HCT116 (cell line): ENCODE results near the gene SLC7A8. TPM values are rescaled to one million over a fixed set of nuclear protein-coding genes. Genes with fewer than 3 reads are reported as not detected.

Experiments used
- ATAC-seq: fragments of 200-7000 bp; cut with Tn5 transposase; 2 replicates; pipeline ENCODE4 v1.9.1; 2020; ENCODE audit warnings: mild to moderate bottlenecking, moderate library complexity
- BruUV-seq: library from RNA; stranded (reverse); fragments of 400-500 nt; replicated peaks from 2 replicates; lab custom pipeline; 2021; lab: Mats Ljungman, UMichigan
- CTCF ChIA-PET: fragments of 300-600 bp; sonication (Branson Sonifier 250); formaldehyde crosslinking; loops from one replicate; lab custom pipeline; 2021; ENCODE audit warnings: antibody characterized with exemption; lab: Charles Lee
- POLR2A ChIA-PET: fragments of 300-600, 350-600 bp; sonication (Branson Sonifier 250); formaldehyde crosslinking; loops from one replicate; lab custom pipeline; 2021; ENCODE audit warnings: antibody characterized with exemption; lab: Charles Lee
- RAD21 ChIA-PET, 2 experiments: fragments of 300-600 bp; sonication (Branson Sonifier 250); formaldehyde crosslinking; loops; one replicate each; lab custom pipeline; 2023; ENCODE audit warnings: low total read pairs in 2 of 2; ENCODE audit not compliant: uncharacterized antibody in 2 of 2, unreplicated experiment in 2 of 2, low non-redundant PET in 1 of 2; lab: Charles Lee
- DNase-seq: peaks from one replicate; pipeline ENCODE4 v3.0.0-alpha.2; 2010; ENCODE audit warnings: low read depth, low spot score
- H2AFZ ChIP-seq: fragments of 200-600 bp; shearing (Covaris generic), sonication (generic); 2 replicates; pipeline ENCODE4 v1.6.1; 2017; ENCODE audit warnings: low read depth, mixed run types, mixed read lengths, antibody characterized with exemption, low read length; ENCODE audit not compliant: poor library complexity, severe bottlenecking
- H3K27ac ChIP-seq: 2 replicates; pipeline ENCODE4 v1.5.1; 2012; ENCODE audit warnings: low read depth, low read length
- H3K27me3 ChIP-seq: fragments of 200-600 bp; sonication (generic); 2 replicates; pipeline ENCODE4 v1.6.1; 2016; ENCODE audit warnings: mixed run types, low read length, mixed read lengths; ENCODE audit not compliant: insufficient read depth
- H3K36me3 ChIP-seq, 2 experiments: fragments of 200-500 bp in 1 of 2; fragments of 200-600 bp in 1 of 2; sonication (Bioruptor generic) in 1 of 2; sonication (generic) in 1 of 2; 2 replicates each; pipeline versions ENCODE4 v1.5.1 to v1.6.1; 2014 to 2016; ENCODE audit warnings: low read length in 2 of 2, inconsistent platforms in 1 of 2, mixed read lengths in 1 of 2, mixed run types in 1 of 2; ENCODE audit not compliant: insufficient read depth in 2 of 2, control insufficient read depth in 1 of 2
- H3K4me1 ChIP-seq, 2 experiments: fragments of 200-600 bp in 1 of 2; sonication (generic) in 1 of 2; 2 replicates each; pipeline versions ENCODE4 v1.5.1 to v1.6.1; 2012 to 2017; ENCODE audit warnings: low read length in 2 of 2, inconsistent platforms in 1 of 2, mild to moderate bottlenecking in 1 of 2, mixed read lengths in 1 of 2, mixed run types in 1 of 2, moderate library complexity in 1 of 2; ENCODE audit not compliant: insufficient read depth in 2 of 2, control insufficient read depth in 1 of 2
- H3K4me2 ChIP-seq: fragments of 200-600 bp; sonication (generic); 2 replicates; pipeline ENCODE4 v1.6.1; 2017; ENCODE audit warnings: mixed run types, low read length, mixed read lengths
- H3K4me3 ChIP-seq, 2 experiments: fragments of 200-600 bp in 1 of 2; sonication (generic) in 1 of 2; replicated peaks in 1 of 2; 2 replicates each; pipeline ENCODE4 v1.5.1; 2011 to 2016; ENCODE audit warnings: low read length in 2 of 2, control low read depth in 1 of 2, low read depth in 1 of 2, mild to moderate bottlenecking in 1 of 2, mixed read lengths in 1 of 2, mixed run types in 1 of 2
- H3K79me2 ChIP-seq: fragments of 200-600 bp; sonication (generic); 2 replicates; pipeline ENCODE4 v1.6.1; 2017; ENCODE audit warnings: mild to moderate bottlenecking, mixed run types, low read length, moderate library complexity, mixed read lengths; ENCODE audit not compliant: insufficient read depth
- H3K9ac ChIP-seq: fragments of 200-600 bp; sonication (generic); 2 replicates; pipeline ENCODE4 v1.6.1; 2016; ENCODE audit warnings: low read length, mixed read lengths
- H3K9me2 ChIP-seq: fragments of 200-600 bp; sonication (generic), shearing (Covaris generic); 2 replicates; pipeline ENCODE4 v1.6.1; 2017; ENCODE audit warnings: mixed run types, mild to moderate bottlenecking, moderate library complexity; ENCODE audit not compliant: insufficient read depth
- H3K9me3 ChIP-seq, 2 experiments: fragments of 200-500 bp in 1 of 2; fragments of 200-600 bp in 1 of 2; sonication (Bioruptor generic) in 1 of 2; sonication (generic) in 1 of 2; 2 replicates each; pipeline ENCODE4 v1.6.1; 2014 to 2017; ENCODE audit warnings: low read length in 2 of 2, mixed read lengths in 2 of 2, inconsistent platforms in 1 of 2, low read depth in 1 of 2, mild to moderate bottlenecking in 1 of 2, mixed run types in 1 of 2, moderate library complexity in 1 of 2; ENCODE audit not compliant: control insufficient read depth in 1 of 2, insufficient read depth in 1 of 2
- H4K20me1 ChIP-seq: fragments of 200-600 bp; sonication (generic), shearing (Covaris generic); 2 replicates; pipeline ENCODE4 v1.6.1; 2017; ENCODE audit warnings: mixed run types, mild to moderate bottlenecking, moderate library complexity; ENCODE audit not compliant: insufficient read depth
- CBX3 ChIP-seq: IDR thresholded peaks from 2 replicates; pipeline ENCODE4 v1.6.1; 2012; ENCODE audit warnings: low read depth
- CEBPB ChIP-seq: IDR thresholded peaks from 2 replicates; pipeline ENCODE4 v1.6.1; 2012; ENCODE audit warnings: low read depth
- EGR1 ChIP-seq: IDR thresholded peaks from 2 replicates; pipeline ENCODE4 v1.6.1; 2012; ENCODE audit warnings: low read depth
- EZH2 ChIP-seq: fragments of 200-600 bp; sonication (generic); IDR thresholded peaks from 2 replicates; pipeline ENCODE4 v1.6.1; 2017; ENCODE audit warnings: antibody characterized with exemption, mixed run types
- POLR2A ChIP-seq: IDR thresholded peaks from 2 replicates; pipeline ENCODE4 v1.7.0; 2011; ENCODE audit warnings: borderline replicate concordance; ENCODE audit not compliant: insufficient read depth, insufficient read length; ENCODE audit errors: extremely low read depth
- RAD21 ChIP-seq: IDR thresholded peaks from 2 replicates; pipeline ENCODE4 v1.6.1; 2012; ENCODE audit warnings: low read depth, mild to moderate bottlenecking
- REST ChIP-seq: IDR thresholded peaks from 2 replicates; pipeline ENCODE4 v1.6.1; 2012; ENCODE audit warnings: low read depth
- SP1 ChIP-seq: IDR thresholded peaks from 2 replicates; pipeline ENCODE4 v1.6.1; 2012; ENCODE audit warnings: low read depth
- TCF7L2 ChIP-seq: IDR thresholded peaks from 2 replicates; pipeline ENCODE4 v1.7.0; 2011; ENCODE audit warnings: borderline replicate concordance, inconsistent platforms; ENCODE audit not compliant: insufficient read depth, insufficient read length; ENCODE audit errors: extremely low read depth
- YY1 ChIP-seq: IDR thresholded peaks from 2 replicates; pipeline ENCODE4 v1.6.1; 2011; ENCODE audit warnings: low read length, low read depth, moderate library complexity, mild to moderate bottlenecking; ENCODE audit not compliant: insufficient replicate concordance; ENCODE audit errors: extremely low read depth
- ZBTB33 ChIP-seq: IDR thresholded peaks from 2 replicates; pipeline ENCODE4 v1.6.1; 2011; ENCODE audit warnings: mild to moderate bottlenecking, low read length, moderate library complexity; ENCODE audit not compliant: insufficient replicate concordance; ENCODE audit errors: extremely low read depth
- ZFX ChIP-seq: fragments of 450-650 bp; IDR thresholded peaks from 2 replicates; pipeline ENCODE4 v1.6.1; 2017
- ZNF274 ChIP-seq: fragments of 200-500 bp; sonication (Bioruptor generic); IDR thresholded peaks from 2 replicates; pipeline ENCODE4 v1.6.1; 2014; ENCODE audit warnings: mild to moderate bottlenecking, low read depth, low read length, inconsistent platforms
- intact Hi-C: fragments of 100-400 bp; cut with micrococcal nuclease; formaldehyde crosslinking; loops from 2 replicates; pipeline ENCODE4 v1.10.0; 2022
- total RNA-seq: library from RNA; stranded (reverse); gene quantifications from one replicate; pipeline ENCODE4 v1.2.1, GENCODE V29; 2021; ENCODE audit not compliant: unreplicated experiment
- TF ChIP-seq, protein P1 (sequence below), 3 experiments: fragments of 200-600 bp in 1 of 3; sonication (generic) in 1 of 3; IDR thresholded peaks in 2 of 3; conservative IDR thresholded peaks in 1 of 3; 2 replicates each; pipeline ENCODE4 v1.5.1; 2012 to 2017; ENCODE audit warnings: low read depth in 2 of 3, low read length in 2 of 3, antibody characterized with exemption in 1 of 3, borderline replicate concordance in 1 of 3, control low read depth in 1 of 3, mild to moderate bottlenecking in 1 of 3, mixed read lengths in 1 of 3, mixed run types in 1 of 3, moderate library complexity in 1 of 3; ENCODE audit not compliant: insufficient read depth in 1 of 3
- TF ChIP-seq, protein P2 (sequence below): IDR thresholded peaks from 2 replicates; pipeline ENCODE4 v1.6.1; 2012

The SLC7A8 gene
- total RNA-seq, 1 experiment from 2014 or later: 5.3 TPM

DNA sequence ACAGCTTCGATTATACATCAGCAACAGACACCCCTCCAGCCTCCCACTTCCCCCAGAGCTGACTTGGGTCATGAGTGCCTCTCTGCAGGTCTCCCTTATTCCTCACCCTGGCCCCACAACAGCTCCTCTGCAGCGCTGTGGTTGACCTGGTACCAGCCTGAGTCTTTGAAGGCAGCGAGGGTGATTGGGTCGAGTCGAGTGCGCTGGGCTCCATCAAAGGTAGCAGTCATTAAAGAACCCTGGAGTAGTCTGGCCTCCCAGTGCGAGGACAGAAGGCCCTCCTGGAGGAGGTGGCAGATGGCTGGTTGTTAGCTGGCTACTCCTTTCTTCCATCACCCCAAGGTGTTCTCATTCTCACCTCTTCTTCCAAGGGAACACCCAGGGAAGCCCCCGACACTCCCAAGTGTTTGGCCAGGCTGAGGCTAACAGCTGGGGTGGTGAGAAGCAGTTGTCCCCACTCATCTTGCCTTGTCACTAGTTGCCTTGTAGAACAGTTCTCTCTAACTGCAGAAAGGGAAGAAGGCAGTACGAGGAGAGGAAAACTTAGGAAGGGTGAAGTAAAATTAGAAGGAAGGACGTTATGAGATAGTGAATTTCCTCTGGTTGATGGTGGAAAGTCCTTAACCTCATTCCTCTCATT lies 81.4 kb downstream of the SLC7A8 start:
- H3K9ac ChIP-seq: no peak overlapping the region
- ATAC-seq: no peak
- POLR2A ChIA-PET: no interaction called here
- H3K9me2 ChIP-seq: no peaks in the 10 kb centered on the region
- peaks cover 21% of the 10 kb centered on the region for H3K79me2 ChIP-seq
- no peak for DNase-seq
- no peak overlapping the region for H3K27ac ChIP-seq
- no peak overlapping the region for H3K4me2 ChIP-seq
- H2AFZ ChIP-seq: no peak overlapping the region
- H3K4me3 ChIP-seq: no peak overlapping the region
- H3K9me3 ChIP-seq: no peaks in the 10 kb centered on the region
- RAD21 ChIA-PET: no interaction called here
- intact Hi-C loops: no loop called here
- no peaks in the 10 kb centered on the region for H4K20me1 ChIP-seq
- no peaks in the 10 kb centered on the region; the same call in 1 of the 2 replicates for H3K27me3 ChIP-seq
- H3K4me1 ChIP-seq: no peaks in the 10 kb centered on the region
- H3K36me3 ChIP-seq: peaks cover 11 to 13% of the 10 kb centered on the region in 2 experiments
- TF ChIP-seq, protein P1, sequence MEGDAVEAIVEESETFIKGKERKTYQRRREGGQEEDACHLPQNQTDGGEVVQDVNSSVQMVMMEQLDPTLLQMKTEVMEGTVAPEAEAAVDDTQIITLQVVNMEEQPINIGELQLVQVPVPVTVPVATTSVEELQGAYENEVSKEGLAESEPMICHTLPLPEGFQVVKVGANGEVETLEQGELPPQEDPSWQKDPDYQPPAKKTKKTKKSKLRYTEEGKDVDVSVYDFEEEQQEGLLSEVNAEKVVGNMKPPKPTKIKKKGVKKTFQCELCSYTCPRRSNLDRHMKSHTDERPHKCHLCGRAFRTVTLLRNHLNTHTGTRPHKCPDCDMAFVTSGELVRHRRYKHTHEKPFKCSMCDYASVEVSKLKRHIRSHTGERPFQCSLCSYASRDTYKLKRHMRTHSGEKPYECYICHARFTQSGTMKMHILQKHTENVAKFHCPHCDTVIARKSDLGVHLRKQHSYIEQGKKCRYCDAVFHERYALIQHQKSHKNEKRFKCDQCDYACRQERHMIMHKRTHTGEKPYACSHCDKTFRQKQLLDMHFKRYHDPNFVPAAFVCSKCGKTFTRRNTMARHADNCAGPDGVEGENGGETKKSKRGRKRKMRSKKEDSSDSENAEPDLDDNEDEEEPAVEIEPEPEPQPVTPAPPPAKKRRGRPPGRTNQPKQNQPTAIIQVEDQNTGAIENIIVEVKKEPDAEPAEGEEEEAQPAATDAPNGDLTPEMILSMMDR (IDR thresholded peaks at IDR 0.05 in 2 of 3, conservative IDR thresholded peaks at IDR 0.05 in 1 of 3; ENCODE audit: borderline replicate concordance in 1 of 3, insufficient read depth in 1 of 3, low read depth in 2 of 3, low read length in 2 of 3): no peak
- TF ChIP-seq TCF7L2 (no peak), SP1 (no peak), EGR1 (no peak), ZNF274 (no peak), REST (no peak), ZBTB33 (no peak), CBX3 (no peak), YY1 (no peak), POLR2A (no peak), ZFX (no peak), RAD21 (no peak), CEBPB (no peak), EZH2 (no peak)
- TF ChIP-seq, protein P2, sequence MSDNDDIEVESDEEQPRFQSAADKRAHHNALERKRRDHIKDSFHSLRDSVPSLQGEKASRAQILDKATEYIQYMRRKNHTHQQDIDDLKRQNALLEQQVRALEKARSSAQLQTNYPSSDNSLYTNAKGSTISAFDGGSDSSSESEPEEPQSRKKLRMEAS: no peak
- TF ChIP-seq, all 23 proteins: peak for 0
- CTCF ChIA-PET: interaction anchor here (1.8 to 1.9 kb wide), 2 partner anchors 18 to 33 kb away, joined by 4 to 7 read pairs; no protein-coding TSS in a partner anchor
- BruUV-seq: no TSS peak
